Calu3 (cell line): ENCODE data around the gene SORL1-AS1.

Source experiments
- BruUV-seq: library from RNA; stranded (reverse); fragments of 400-500 nt; replicated peaks from 2 replicates; lab custom pipeline; 2021; lab: Mats Ljungman, UMichigan
- CTCF ChIA-PET: fragments of 300-600 bp; sonication (Branson Sonifier 250); formaldehyde crosslinking; loops from one replicate; lab custom pipeline; 2022; ENCODE audit warnings: antibody characterized with exemption; lab: Charles Lee
- DNase-seq: peaks from one replicate; pipeline ENCODE4 v3.0.0; 2022
- H3K27ac Mint-ChIP-seq: one replicate; pipeline ENCODE4 v1.8.0; 2022; ENCODE audit warnings: mixed read lengths; ENCODE audit not compliant: unreplicated experiment
- H3K27me3 Mint-ChIP-seq: one replicate; pipeline ENCODE4 v1.8.0; 2022; ENCODE audit warnings: mixed read lengths; ENCODE audit not compliant: unreplicated experiment
- H3K36me3 Mint-ChIP-seq: one replicate; pipeline ENCODE4 v1.8.0; 2022; ENCODE audit warnings: mild to moderate bottlenecking, moderate library complexity, mixed read lengths; ENCODE audit not compliant: insufficient read depth, unreplicated experiment
- H3K4me1 Mint-ChIP-seq: one replicate; pipeline ENCODE4 v1.8.0; 2022; ENCODE audit warnings: mild to moderate bottlenecking, low read depth, mixed read lengths; ENCODE audit not compliant: unreplicated experiment
- H3K4me3 Mint-ChIP-seq: one replicate; pipeline ENCODE4 v1.8.0; 2022; ENCODE audit warnings: mild to moderate bottlenecking, low read depth, moderate library complexity, mixed read lengths; ENCODE audit not compliant: unreplicated experiment
- H3K9me3 Mint-ChIP-seq: one replicate; pipeline ENCODE4 v1.8.0; 2022; ENCODE audit warnings: low read depth, mixed read lengths; ENCODE audit not compliant: unreplicated experiment
- CTCF ChIP-seq: fragments of 200-600 bp; IDR thresholded peaks from one replicate; pipeline ENCODE4 v1.8.0; 2022; ENCODE audit warnings: antibody characterized with exemption; ENCODE audit not compliant: unreplicated experiment
- intact Hi-C: fragments of 100-400 bp; cut with micrococcal nuclease; formaldehyde crosslinking; loops from one replicate; pipeline ENCODE4 v1.10.0; 2022; ENCODE audit not compliant: unreplicated experiment

The SORL1-AS1 gene

GRCh38 chr11:121459413-121460017, 6.7 kb upstream of the SORL1-AS1 start:
- Mint-ChIP-seq H3K27me3 (no peaks in the 10 kb centered on the region), H3K4me3 (no peak overlapping the region), H3K9me3 (no peaks in the 10 kb centered on the region), H3K4me1 (no peaks in the 10 kb centered on the region), H3K27ac (no peak overlapping the region), H3K36me3 (no peaks in the 10 kb centered on the region)
- no peak for DNase-seq
- CTCF ChIA-PET = no interaction called here
- BruUV-seq = no TSS peak
- intact Hi-C loops = loop anchor here (10.0 kb wide), 2 partner anchors 95 to 135 kb away; no protein-coding TSS in a partner anchor
- TF ChIP-seq CTCF = no peak

GRCh38 chr11:121458551-121458950, 5.8 kb upstream of the SORL1-AS1 start:
- H3K4me3 Mint-ChIP-seq = no peak overlapping the region
- no peak for TF ChIP-seq CTCF
- no peaks in the 10 kb centered on the region for H3K4me1 Mint-ChIP-seq
- DNase-seq = no peak
- CTCF ChIA-PET = no interaction called here
- no peak overlapping the region for H3K27ac Mint-ChIP-seq
- intact Hi-C loops = no loop called here
- H3K36me3 Mint-ChIP-seq = no peaks in the 10 kb centered on the region
- H3K27me3 Mint-ChIP-seq = no peaks in the 10 kb centered on the region
- BruUV-seq = no TSS peak
- no peaks in the 10 kb centered on the region for H3K9me3 Mint-ChIP-seq

GRCh38 chr11:121456816-121457431, 4.2 kb upstream of the SORL1-AS1 start:
- Mint-ChIP-seq H3K4me1 (no peaks in the 10 kb centered on the region), H3K4me3 (no peak overlapping the region), H3K9me3 (no peaks in the 10 kb centered on the region), H3K27me3 (no peaks in the 10 kb centered on the region), H3K27ac (no peak overlapping the region), H3K36me3 (peaks cover 9% of the 10 kb centered on the region)
- TF ChIP-seq CTCF = no peak
- BruUV-seq = no TSS peak
- intact Hi-C loops = no loop called here
- CTCF ChIA-PET = no interaction called here
- DNase-seq = no peak

GRCh38 chr11:121456151-121456550, 3.4 kb upstream of the SORL1-AS1 start:
- Mint-ChIP-seq H3K27me3 (no peaks in the 10 kb centered on the region), H3K4me3 (no peak overlapping the region), H3K27ac (no peak overlapping the region), H3K4me1 (no peaks in the 10 kb centered on the region), H3K36me3 (peaks cover 13% of the 10 kb centered on the region), H3K9me3 (no peaks in the 10 kb centered on the region)
- no peak for TF ChIP-seq CTCF
- CTCF ChIA-PET = no interaction called here
- DNase-seq = no peak
- no TSS peak for BruUV-seq
- intact Hi-C loops = no loop called here
